Measurements from ENCODE around the gene GPC5.
"Not testable (repeated sequence)": the region's sequence is repeated elsewhere in the genome, so short reads cannot be mapped to it uniquely, and the experiment has no call there.

GPC5 gene

GRCh38 chr13:92290718-92291307 is 892.4 kb downstream of the GPC5 start:
- DNase-seq (ENCODE audit: low spot score): not testable (repeated sequence)

GRCh38 chr13:92294533-92294932 is 896.1 kb downstream of the GPC5 start:
- DNase-seq (ENCODE audit: low spot score): not testable (repeated sequence)

GRCh38 chr13:92296154-92296671 is 897.8 kb downstream of the GPC5 start:
- DNase-seq (ENCODE audit: low spot score): not testable (repeated sequence)

- DNase-seq (ENCODE audit: low spot score): no peak
These were observed 899.8 kb downstream of the GPC5 start for GRCh38 chr13:92297971-92298942.

GRCh38 chr13:92300651-92301050 is 902.2 kb downstream of the GPC5 start:
- DNase-seq (ENCODE audit: low spot score): no peak

GRCh38 chr13:92303428-92303827 is 905.0 kb downstream of the GPC5 start:
- no peak for DNase-seq (ENCODE audit: low spot score)

- DNase-seq (ENCODE audit: low spot score): no peak
These were observed 909.3 kb downstream of the GPC5 start for GRCh38 chr13:92307752-92308151.

GRCh38 chr13:92312823-92313222 is 914.4 kb downstream of the GPC5 start:
- DNase-seq (ENCODE audit: low spot score): no peak

- DNase-seq (ENCODE audit: low spot score): no peak
These were observed 915.0 kb downstream of the GPC5 start for GRCh38 chr13:92313382-92313781.

- no peak for DNase-seq (ENCODE audit: low spot score)
These were observed 916.8 kb downstream of the GPC5 start for GRCh38 chr13:92315265-92315664.

- DNase-seq (ENCODE audit: low spot score): no peak
These were observed 917.6 kb downstream of the GPC5 start for GRCh38 chr13:92316030-92316429.

- no peak for DNase-seq (ENCODE audit: low spot score)
These were observed 918.6 kb downstream of the GPC5 start for GRCh38 chr13:92317066-92317465.

GRCh38 chr13:92320323-92320722 is 921.9 kb downstream of the GPC5 start:
- DNase-seq (ENCODE audit: low spot score): no peak

GRCh38 chr13:92321174-92321573 is 922.8 kb downstream of the GPC5 start:
- no peak for DNase-seq (ENCODE audit: low spot score)

GRCh38 chr13:92345627-92346026 is 947.2 kb downstream of the GPC5 start:
- no peak for DNase-seq (ENCODE audit: low spot score)

- DNase-seq (ENCODE audit: low spot score): no peak
These were observed 947.6 kb downstream of the GPC5 start for GRCh38 chr13:92346046-92346445.

GRCh38 chr13:92354583-92354982 is 956.2 kb downstream of the GPC5 start:
- no peak for DNase-seq (ENCODE audit: low spot score)

GRCh38 chr13:92355213-92355612 is 956.8 kb downstream of the GPC5 start:
- no peak for DNase-seq (ENCODE audit: low spot score)

GRCh38 chr13:92362717-92363116 is 964.3 kb downstream of the GPC5 start:
- DNase-seq (ENCODE audit: low spot score): no peak

GRCh38 chr13:92365904-92366303 is 967.5 kb downstream of the GPC5 start:
- no peak for DNase-seq (ENCODE audit: low spot score)

- DNase-seq (ENCODE audit: low spot score): no peak
These were observed 979.0 kb downstream of the GPC5 start for GRCh38 chr13:92377396-92377795.

- no peak for DNase-seq (ENCODE audit: low spot score)
These were observed 981.0 kb downstream of the GPC5 start for GRCh38 chr13:92379371-92379770.

GRCh38 chr13:92384410-92384809 is 986.0 kb downstream of the GPC5 start:
- no peak for DNase-seq (ENCODE audit: low spot score)
